GM20000 (cell line): ENCODE results near the gene RPS5.

Experiments used
- DNase-seq: peaks from one replicate; pipeline ENCODE4 v3.0.0; 2012; ENCODE audit warnings: low spot score
- TF ChIP-seq, protein P1 (sequence below): IDR thresholded peaks from 2 replicates; pipeline ENCODE4 v1.5.1; 2012; ENCODE audit warnings: mild to moderate bottlenecking, control low read depth; ENCODE audit errors: extremely low read depth, missing control alignments

Gene RPS5

DNA sequence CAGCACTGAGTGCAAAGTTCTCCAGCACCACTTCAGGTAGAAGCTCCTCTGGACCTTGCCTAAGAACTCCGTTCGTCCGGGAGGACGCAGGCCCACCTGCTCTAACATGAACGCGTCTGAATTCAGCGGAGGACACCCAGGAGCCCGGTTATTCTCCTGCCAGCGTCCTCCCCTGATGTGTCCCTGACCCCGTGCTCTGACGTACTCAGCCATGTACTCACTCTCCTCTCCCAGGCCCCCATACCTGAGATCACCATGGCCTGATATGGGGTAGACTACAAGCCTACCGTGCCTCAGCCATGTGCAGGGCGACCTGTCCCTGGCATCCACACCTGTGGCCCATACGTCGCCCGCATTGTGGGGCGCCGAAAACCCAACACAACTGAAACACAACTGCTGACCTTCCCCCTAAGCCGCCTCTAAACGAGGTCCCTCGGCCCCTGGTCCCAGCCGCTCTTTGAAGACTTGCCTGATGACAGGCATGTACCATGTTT lies 20.6 kb downstream of the RPS5 start:
- peak; percentile 34 for DNase-seq
- TF ChIP-seq, protein P1, sequence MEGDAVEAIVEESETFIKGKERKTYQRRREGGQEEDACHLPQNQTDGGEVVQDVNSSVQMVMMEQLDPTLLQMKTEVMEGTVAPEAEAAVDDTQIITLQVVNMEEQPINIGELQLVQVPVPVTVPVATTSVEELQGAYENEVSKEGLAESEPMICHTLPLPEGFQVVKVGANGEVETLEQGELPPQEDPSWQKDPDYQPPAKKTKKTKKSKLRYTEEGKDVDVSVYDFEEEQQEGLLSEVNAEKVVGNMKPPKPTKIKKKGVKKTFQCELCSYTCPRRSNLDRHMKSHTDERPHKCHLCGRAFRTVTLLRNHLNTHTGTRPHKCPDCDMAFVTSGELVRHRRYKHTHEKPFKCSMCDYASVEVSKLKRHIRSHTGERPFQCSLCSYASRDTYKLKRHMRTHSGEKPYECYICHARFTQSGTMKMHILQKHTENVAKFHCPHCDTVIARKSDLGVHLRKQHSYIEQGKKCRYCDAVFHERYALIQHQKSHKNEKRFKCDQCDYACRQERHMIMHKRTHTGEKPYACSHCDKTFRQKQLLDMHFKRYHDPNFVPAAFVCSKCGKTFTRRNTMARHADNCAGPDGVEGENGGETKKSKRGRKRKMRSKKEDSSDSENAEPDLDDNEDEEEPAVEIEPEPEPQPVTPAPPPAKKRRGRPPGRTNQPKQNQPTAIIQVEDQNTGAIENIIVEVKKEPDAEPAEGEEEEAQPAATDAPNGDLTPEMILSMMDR: no peak

DNA sequence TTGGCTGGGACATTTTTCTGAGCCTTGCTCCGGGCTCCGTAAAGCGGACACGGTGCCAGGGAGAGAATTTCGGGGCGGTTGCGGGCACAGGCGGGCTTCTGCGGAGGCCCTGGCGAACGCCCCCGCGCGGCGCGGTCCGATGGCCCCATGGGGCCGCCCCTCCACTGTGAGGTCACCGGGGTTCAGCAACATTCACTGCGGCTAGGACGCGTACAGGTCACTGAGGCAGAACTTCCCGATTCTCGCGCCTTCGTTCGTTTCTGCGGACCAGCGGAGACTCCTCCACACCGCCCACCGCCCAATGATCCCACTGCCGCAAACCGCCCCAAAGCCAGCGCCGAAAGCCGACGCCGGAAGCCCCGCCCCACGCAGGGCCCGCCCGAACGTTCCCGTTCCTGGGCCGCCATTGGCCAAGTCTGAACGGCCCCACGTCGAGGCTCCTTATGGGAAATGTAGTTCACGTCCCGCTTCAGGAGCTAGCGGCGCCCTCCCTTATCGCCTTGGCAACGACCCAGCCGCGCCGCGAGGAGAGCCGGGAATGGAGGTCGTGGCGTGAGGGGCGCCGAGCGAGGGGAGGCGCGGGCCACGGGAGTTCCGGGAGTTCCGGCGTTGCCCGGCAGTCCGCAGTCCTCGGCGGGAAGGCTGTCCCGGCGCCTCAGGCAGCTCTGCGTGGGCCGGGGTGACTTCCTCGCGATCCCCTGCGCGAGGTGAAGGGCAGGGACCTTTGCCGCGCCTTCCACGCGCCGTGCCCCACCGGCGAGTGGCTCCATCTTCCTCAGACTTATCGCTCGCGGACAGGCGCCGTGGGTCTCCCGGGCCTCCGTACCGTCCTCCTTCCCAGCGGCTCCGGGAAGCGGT lies 21.3 kb downstream of the RPS5 start, which contains the start of gene ZNF584:
ZNF584 (plus strand) TSS at position 498 of the 858 bp plus-strand sequence. CDS start 499 bp downstream, outside the sequence.
- DNase-seq: peak; percentile 98
- TF ChIP-seq, protein P1: no peak

DNA sequence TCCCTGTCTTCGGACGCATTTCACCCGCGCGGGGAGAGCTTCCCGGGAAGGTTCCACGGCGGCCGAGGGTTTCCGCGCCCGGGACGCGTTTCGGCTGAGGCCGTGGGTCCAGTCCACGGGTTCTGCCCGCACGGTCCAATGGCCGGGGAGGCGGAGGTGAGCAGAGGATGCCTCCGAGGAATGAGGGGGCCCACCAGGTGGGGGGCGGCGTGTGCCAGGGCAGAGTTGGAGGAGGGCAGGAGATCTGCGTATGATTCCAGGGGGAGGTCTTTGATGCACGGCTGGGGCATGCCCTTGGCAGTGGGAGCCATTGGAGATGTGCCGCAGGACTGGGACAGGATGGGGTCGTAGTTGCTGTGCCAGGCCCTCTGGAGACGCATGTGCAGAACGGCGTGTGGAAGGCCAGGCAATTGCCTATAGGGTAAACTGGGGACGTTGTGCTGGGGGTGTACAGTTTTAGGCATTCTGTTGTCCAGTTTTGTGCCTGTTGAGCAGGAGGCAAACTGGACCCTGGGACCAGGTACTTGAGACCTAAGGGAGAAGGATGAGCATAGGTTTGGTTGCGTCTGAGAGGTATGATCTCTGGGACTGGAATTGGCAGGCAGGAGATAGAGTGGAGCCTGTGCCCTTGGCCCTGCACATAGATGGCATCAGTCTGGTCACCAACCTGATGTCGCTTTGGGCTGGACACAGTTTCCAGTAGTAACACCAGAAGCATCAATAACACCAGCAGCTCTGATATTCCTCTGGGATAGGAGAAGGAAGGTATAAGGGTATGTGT lies 22.1 kb downstream of the RPS5 start:
- TF ChIP-seq, protein P1: no peak
- peak; percentile 34 for DNase-seq

DNA sequence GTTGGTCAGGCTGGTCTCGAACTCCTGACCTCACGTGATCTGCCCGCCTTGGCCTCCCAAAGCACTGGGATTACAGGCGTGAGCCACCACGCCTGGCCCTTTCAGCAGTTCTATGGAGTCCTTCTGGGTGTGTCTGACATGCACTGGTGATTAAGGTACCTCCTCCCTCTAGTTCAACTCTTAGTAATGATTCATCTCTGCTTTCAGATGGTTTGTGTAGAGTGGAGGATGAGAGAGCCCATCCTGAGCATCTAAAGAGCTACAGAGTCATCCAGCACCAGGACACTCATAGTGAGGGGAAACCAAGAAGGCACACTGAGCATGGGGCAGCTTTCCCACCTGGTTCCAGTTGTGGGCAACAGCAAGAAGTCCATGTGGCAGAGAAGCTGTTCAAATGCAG lies 29.5 kb downstream of the RPS5 start:
- TF ChIP-seq, protein P1: no peak
- no peak for DNase-seq

DNA sequence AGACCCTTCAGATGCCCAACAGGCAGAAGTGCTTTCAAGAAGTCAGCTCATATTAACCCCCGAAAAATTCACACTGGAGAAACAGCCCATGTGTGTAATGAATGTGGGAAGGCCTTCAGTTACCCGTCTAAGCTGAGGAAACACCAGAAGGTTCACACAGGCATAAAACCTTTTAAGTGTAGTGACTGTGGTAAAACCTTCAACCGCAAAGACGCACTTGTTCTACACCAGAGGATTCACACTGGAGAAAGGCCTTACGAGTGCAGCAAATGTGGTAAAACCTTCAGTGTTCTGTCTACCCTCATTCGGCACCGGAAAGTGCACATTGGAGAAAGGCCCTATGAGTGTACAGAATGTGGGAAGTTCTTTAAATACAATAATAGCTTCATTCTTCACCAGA lies 30.0 kb downstream of the RPS5 start:
- TF ChIP-seq, protein P1: no peak
- DNase-seq: no peak

DNA sequence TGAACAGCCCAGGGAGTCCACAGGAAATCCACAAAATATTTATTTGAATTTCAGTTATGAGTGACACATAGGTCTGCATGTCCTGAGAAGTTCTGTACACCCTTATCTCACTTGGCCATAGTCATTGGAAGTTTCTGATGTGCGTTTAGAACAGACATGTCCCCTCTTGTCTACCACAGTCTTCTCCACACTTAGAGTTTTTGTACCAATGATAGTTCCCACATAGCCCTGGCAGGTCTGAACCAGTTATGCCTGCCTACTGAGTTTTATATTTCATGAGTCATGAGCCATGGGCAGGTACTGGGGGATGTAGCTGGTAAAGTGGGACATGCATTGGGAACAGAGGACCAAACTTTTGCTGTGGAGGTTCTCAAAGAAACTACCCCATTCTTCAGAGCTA lies 41.5 kb downstream of the RPS5 start:
- DNase-seq: no peak
- TF ChIP-seq, protein P1: no peak

DNA sequence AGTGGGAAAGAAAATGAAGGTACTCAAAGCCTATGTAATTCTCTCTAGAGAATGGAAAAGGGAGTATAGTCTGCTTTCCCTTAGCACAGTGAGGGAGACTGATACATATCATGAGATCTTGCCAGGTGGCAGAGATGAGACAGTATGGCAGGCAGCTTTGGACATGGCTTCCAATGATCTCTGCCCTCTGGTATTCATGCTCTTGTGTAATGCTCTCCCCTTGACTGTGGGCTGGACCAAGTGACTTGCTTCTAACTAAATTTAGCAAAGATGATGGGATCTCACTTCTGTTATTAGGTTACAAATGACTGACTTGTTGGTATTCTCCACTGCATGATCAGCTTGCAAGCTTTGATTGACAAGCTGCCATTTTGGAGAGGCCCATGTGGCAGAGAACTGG lies 42.7 kb downstream of the RPS5 start:
- TF ChIP-seq, protein P1: no peak
- no peak for DNase-seq
